Astrocyte of the cerebellum (primary cell): ENCODE measurements around the gene COQ3.

Source experiments
- DNase-seq: peaks from one replicate; pipeline ENCODE4 v3.0.0-alpha.2; 2011; ENCODE audit warnings: low read depth
- H3K4me3 ChIP-seq: 2 replicates; pipeline ENCODE4 v1.5.1; 2011; ENCODE audit warnings: mild to moderate bottlenecking, low read depth, low read length, moderate library complexity
- CTCF ChIP-seq: IDR thresholded peaks from 2 replicates; pipeline ENCODE4 v1.5.1; 2012; ENCODE audit warnings: low read length, low read depth, moderate library complexity, mild to moderate bottlenecking; ENCODE audit errors: missing control alignments
- in situ Hi-C: cut with HindIII; loops from 2 replicates; pipeline ENCODE4 v1.10.0; 2017; ENCODE audit warnings: low sequenced_read_pairs

Gene COQ3

DNA sequence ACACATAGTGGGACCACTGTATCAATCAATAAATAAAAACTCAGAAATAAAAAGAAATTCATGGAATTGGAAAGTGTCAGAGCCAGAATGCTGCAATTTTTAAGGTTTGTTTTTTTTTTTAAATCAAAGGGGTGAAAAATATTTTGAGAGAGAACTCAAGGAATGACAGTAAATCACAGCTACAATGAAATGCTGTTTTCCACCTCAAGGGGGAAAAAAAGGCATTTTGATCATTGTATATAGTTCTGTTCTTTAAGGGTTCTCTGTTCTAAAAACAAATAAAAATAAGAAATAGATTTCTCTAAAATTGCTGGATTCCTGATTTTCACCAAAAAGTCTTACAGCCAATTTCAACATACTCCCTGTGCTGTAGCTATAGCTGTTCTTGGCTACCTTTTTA is 69.0 kb downstream of the COQ3 start:
- in situ Hi-C loops, result no loop called here

More for the DNA sequence above, 69.0 kb downstream of the COQ3 start:
- no peak overlapping the region for H3K4me3 ChIP-seq
- DNase-seq, result no peak
- no peak for TF ChIP-seq CTCF
